Muscle of leg (tissue), 11 donors: ENCODE results near the gene GTF2F1. TPM values are rescaled to one million over a fixed set of nuclear protein-coding genes. Genes with fewer than 3 reads are reported as not detected.

Experiments
- DNase-seq: peaks from one replicate; pipeline ENCODE4 v3.0.0; 2013
- H3K27ac ChIP-seq: one replicate; pipeline ENCODE4 v1.5.1; 2013; ENCODE audit warnings: mild to moderate bottlenecking, low read length, control low read depth
- H3K27me3 ChIP-seq: one replicate; pipeline ENCODE4 v1.6.1; 2013; ENCODE audit warnings: low read length; ENCODE audit not compliant: control insufficient read depth, insufficient read depth
- H3K36me3 ChIP-seq: one replicate; pipeline ENCODE4 v1.6.1; 2013; ENCODE audit warnings: low read length; ENCODE audit not compliant: control insufficient read depth, insufficient read depth
- H3K4me1 ChIP-seq: one replicate; pipeline ENCODE4 v1.6.1; 2013; ENCODE audit warnings: low read length; ENCODE audit not compliant: control insufficient read depth, insufficient read depth
- H3K4me3 ChIP-seq: one replicate; pipeline ENCODE4 v1.5.1; 2013; ENCODE audit warnings: low read length, control low read depth
- H3K9me3 ChIP-seq: replicated peaks from 2 replicates; pipeline ENCODE4 v1.6.1; 2013; ENCODE audit warnings: low read depth, low read length; ENCODE audit not compliant: control insufficient read depth
- WGBS: methylation state at CpG from one replicate; pipeline ENCODE4 v1.1.5; 2013; ENCODE audit warnings: missing lambda C conversion rate; ENCODE audit not compliant: insufficient coverage; 5-methylcytosine and 5-hydroxymethylcytosine counted together
- polyA plus RNA-seq, 8 donors: library from polyadenylated mRNA; unstranded; fragments of 120-200 nt; gene quantifications; one replicate each; pipeline versions ENCODE4 v1.2.1 to v1.2.3, GENCODE V29; 2013; ENCODE audit warnings: inconsistent platforms in 1 of 8, low replicate concordance in 1 of 8; ENCODE audit not compliant: insufficient read length in 8 of 8, insufficient read depth in 1 of 8
- total RNA-seq: library from RNA; stranded (reverse); fragments of 120-200 nt; gene quantifications from one replicate; pipeline ENCODE4 v1.2.4, GENCODE V29; 2013

Gene GTF2F1
- total and polyA plus RNA-seq, 9 donors = 29.8 to 73.8 (median 66.4) TPM

GRCh38 chr19:6417713-6418561 is 25.0 kb upstream of the GTF2F1 start:
- no peak for DNase-seq
- peaks cover 94% of the 10 kb centered on the region for H3K36me3 ChIP-seq
- no peaks in the 10 kb centered on the region for H3K27me3 ChIP-seq
- no peaks in the 10 kb centered on the region for H3K9me3 ChIP-seq
- H3K27ac ChIP-seq = no peak overlapping the region
- no peak overlapping the region for H3K4me3 ChIP-seq
- 76% methylated on average over 28 of the region's 33 CpGs for WGBS
- peaks cover 11% of the 10 kb centered on the region for H3K4me1 ChIP-seq

- no peaks in the 10 kb centered on the region for H3K9me3 ChIP-seq
- no peaks in the 10 kb centered on the region for H3K27me3 ChIP-seq
- no peak overlapping the region for H3K4me3 ChIP-seq
- 91% methylated on average over 23 of the region's 29 CpGs for WGBS
- no peak for DNase-seq
- H3K4me1 ChIP-seq = peaks cover 10% of the 10 kb centered on the region
- H3K27ac ChIP-seq = no peak overlapping the region
- H3K36me3 ChIP-seq = peaks cover 84% of the 10 kb centered on the region
Measured at GRCh38 chr19:6416658-6417405, 23.9 kb upstream of the GTF2F1 start.

GRCh38 chr19:6415591-6416190 is 22.7 kb upstream of the GTF2F1 start:
- H3K9me3 ChIP-seq = no peaks in the 10 kb centered on the region
- H3K27ac ChIP-seq = no peak overlapping the region
- DNase-seq = no peak
- no peaks in the 10 kb centered on the region for H3K27me3 ChIP-seq
- WGBS = 94% methylated on average over 21 of the region's 32 CpGs
- H3K4me3 ChIP-seq = no peak overlapping the region
- H3K4me1 ChIP-seq = peaks cover 10% of the 10 kb centered on the region
- H3K36me3 ChIP-seq = peaks cover 73% of the 10 kb centered on the region

- H3K4me1 ChIP-seq = peaks cover 10% of the 10 kb centered on the region
- no peaks in the 10 kb centered on the region for H3K9me3 ChIP-seq
- WGBS = 80% methylated on average over 30 of the region's 47 CpGs
- no peak for DNase-seq
- peaks cover 67% of the 10 kb centered on the region for H3K36me3 ChIP-seq
- no peak overlapping the region for H3K27ac ChIP-seq
- no peak overlapping the region for H3K4me3 ChIP-seq
- H3K27me3 ChIP-seq = no peaks in the 10 kb centered on the region
Measured at GRCh38 chr19:6414793-6415590, 22.0 kb upstream of the GTF2F1 start.

- no peak for DNase-seq
- no peaks in the 10 kb centered on the region for H3K27me3 ChIP-seq
- H3K9me3 ChIP-seq = no peaks in the 10 kb centered on the region
- H3K27ac ChIP-seq = peak overlapping the region; percentile 15
- peaks cover 10% of the 10 kb centered on the region for H3K4me1 ChIP-seq
- peaks cover 57% of the 10 kb centered on the region for H3K36me3 ChIP-seq
- WGBS = 55% methylated on average over 28 of the region's 42 CpGs
- H3K4me3 ChIP-seq = no peak overlapping the region
Measured at GRCh38 chr19:6413721-6414643, 21.0 kb upstream of the GTF2F1 start.

- WGBS = no CpG with 5 or more reads among the region's 10 CpGs
- no peak overlapping the region for H3K27ac ChIP-seq
- no peak overlapping the region for H3K4me3 ChIP-seq
- no peaks in the 10 kb centered on the region for H3K9me3 ChIP-seq
- H3K4me1 ChIP-seq = peaks cover 10% of the 10 kb centered on the region
- no peaks in the 10 kb centered on the region for H3K27me3 ChIP-seq
- DNase-seq = no peak
- H3K36me3 ChIP-seq = peaks cover 50% of the 10 kb centered on the region
Measured at GRCh38 chr19:6413291-6413690, 20.3 kb upstream of the GTF2F1 start.

- Histone ChIP-seq H3K4me1 (peaks cover 10% of the 10 kb centered on the region), H3K4me3 (no peak overlapping the region), H3K36me3 (peaks cover 42% of the 10 kb centered on the region), H3K27me3 (no peaks in the 10 kb centered on the region), H3K27ac (no peak overlapping the region), H3K9me3 (no peaks in the 10 kb centered on the region)
- DNase-seq = peak; percentile 38
- WGBS = 40% methylated on average over 9 of the region's 15 CpGs
Measured at GRCh38 chr19:6412447-6413091, 19.6 kb upstream of the GTF2F1 start.

- Histone ChIP-seq H3K27me3 (no peaks in the 10 kb centered on the region), H3K36me3 (peaks cover 37% of the 10 kb centered on the region), H3K9me3 (no peaks in the 10 kb centered on the region), H3K4me3 (no peak overlapping the region), H3K27ac (no peak overlapping the region), H3K4me1 (peaks cover 10% of the 10 kb centered on the region)
- 56% methylated on average over 9 of the region's 12 CpGs for WGBS
- DNase-seq = no peak
Measured at GRCh38 chr19:6412061-6412446, 19.1 kb upstream of the GTF2F1 start.

- Histone ChIP-seq H3K27me3 (no peaks in the 10 kb centered on the region), H3K36me3 (peaks cover 12% of the 10 kb centered on the region)
- WGBS = 100% methylated on average over 5 of the region's 6 CpGs
Measured at GRCh38 chr19:6409346-6409745, 16.4 kb upstream of the GTF2F1 start.

More at GRCh38 chr19:6409346-6409745, 16.4 kb upstream of the GTF2F1 start:
- H3K9me3 ChIP-seq = no peaks in the 10 kb centered on the region
- DNase-seq = no peak
- H3K4me1 ChIP-seq = peaks cover 10% of the 10 kb centered on the region
- H3K4me3 ChIP-seq = no peak overlapping the region
- H3K27ac ChIP-seq = no peak overlapping the region
